GM21825 (cell line): ENCODE measurements around the gene ITCH.
"Not testable (repeated sequence)": the region's sequence is repeated elsewhere in the genome, so short reads cannot be mapped to it uniquely, and the experiment has no call there.

Source experiments
- ATAC-seq: cut with Tn5 transposase; IDR thresholded peaks from one replicate; pipeline ENCODE4 v1.9.1; 2021; ENCODE audit warnings: mild to moderate bottlenecking, moderate library complexity; ENCODE audit not compliant: unreplicated experiment

ITCH gene

GRCh38 chr20:34363062-34363464 is at the start of gene ITCH:
ITCH (plus strand) TSS chr20:34363273; CDS start chr20:34393812, 30,539 bp downstream.
- peak; percentile 93 for ATAC-seq

GRCh38 chr20:34315236-34315635 is 47.8 kb upstream of the ITCH start:
- no peak for ATAC-seq

GRCh38 chr20:34316196-34316814 is 46.8 kb upstream of the ITCH start:
- ATAC-seq, result no peak

- no peak for ATAC-seq
These were observed 44.2 kb upstream of the ITCH start for GRCh38 chr20:34318609-34319443.

GRCh38 chr20:34320861-34321260 is 42.2 kb upstream of the ITCH start:
- ATAC-seq, result no peak

- no peak for ATAC-seq
These were observed 40.6 kb upstream of the ITCH start for GRCh38 chr20:34322267-34323105.

DNA sequence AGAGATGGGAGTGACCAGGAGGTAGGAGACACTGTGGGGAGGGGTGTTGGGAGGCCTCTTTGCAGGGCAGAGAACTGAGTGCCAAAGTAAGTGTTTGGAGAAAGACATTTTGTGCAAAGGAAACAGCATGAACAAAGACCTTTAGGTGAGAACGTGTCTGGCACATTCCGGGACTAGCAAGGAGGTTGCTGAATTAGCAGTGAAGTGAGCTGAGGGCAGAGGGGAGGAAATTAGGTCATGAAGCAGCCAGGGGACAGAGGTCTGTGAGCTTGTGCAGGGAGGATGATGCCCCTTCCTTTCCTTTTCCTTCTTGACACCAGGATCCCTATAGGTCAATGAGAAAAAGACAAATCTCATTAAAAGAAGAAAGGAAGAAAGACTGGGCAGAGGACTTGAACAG is 38.5 kb upstream of the ITCH start:
- no peak for ATAC-seq

DNA sequence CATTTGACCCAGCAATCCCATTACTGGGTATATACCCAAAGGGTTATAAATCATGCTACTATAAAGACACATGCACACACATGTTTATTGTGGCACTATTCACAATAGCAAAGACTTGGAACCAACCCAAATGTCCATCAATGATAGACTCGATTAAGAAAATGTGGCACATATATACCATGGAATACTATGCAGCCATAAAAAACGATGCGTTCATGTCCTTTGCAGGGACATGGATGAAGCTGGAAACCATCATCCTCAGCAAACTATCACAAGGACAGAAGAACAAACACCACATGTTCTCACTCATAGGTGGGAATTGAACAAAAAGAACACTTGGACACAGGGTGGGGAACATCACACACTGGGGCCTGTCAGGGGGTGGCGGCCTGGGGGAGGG is 34.9 kb upstream of the ITCH start:
- not testable (repeated sequence) for ATAC-seq

- no peak for ATAC-seq
These were observed 34.0 kb upstream of the ITCH start for GRCh38 chr20:34328928-34329677.

- ATAC-seq, result not testable (repeated sequence)
These were observed 32.1 kb upstream of the ITCH start for GRCh38 chr20:34330861-34331544.

DNA sequence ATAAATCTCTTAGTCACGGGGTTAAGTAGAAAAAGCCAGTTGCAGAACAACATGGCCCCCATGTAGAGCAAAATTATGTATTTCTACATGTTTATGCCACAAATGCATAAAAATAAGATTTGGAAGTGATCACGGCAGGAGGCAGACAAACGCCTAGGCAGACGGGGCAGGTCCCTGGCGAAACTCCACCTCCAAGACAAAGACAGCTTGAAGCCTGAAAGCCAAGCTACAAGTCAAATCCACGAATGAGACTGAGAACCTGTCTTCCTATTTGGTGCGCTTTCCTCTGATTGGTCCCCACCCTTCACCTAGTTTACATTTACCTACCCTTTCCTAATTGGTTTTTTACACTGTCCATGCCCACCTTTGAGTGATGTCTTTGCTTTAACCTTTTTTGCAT is 31.2 kb upstream of the ITCH start:
- no peak for ATAC-seq

DNA sequence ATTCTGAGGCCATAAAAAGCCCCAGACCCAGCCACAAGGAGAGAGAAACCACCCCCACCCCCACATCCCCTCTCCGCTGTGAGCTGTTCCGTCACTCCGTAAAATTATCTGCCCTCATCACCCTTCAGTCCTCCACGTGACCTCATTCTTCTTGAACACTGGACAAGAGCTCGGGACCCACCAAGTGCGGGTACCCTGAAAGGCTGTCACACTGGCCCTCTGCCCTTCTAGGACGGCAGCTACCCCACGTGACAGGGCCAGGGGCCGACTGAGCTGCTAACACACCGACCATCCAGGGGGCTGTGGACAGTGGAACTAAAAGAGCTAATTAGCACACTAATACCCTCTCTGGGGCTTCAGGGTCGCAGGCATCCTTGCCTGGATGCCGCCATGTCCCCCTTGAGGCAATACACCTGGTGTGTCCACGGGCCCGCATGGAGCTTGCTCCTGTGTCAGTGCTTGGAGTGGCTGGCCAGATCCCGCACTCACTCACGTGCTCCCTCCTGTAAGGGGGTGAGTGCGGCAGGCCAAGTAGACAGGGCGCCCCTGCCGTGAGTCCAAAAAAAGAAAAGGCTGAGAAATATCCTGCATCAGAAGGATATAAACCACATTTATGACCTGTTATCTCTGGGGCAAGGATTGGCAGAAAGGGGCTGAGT is 30.7 kb upstream of the ITCH start:
- ATAC-seq, result no peak

DNA sequence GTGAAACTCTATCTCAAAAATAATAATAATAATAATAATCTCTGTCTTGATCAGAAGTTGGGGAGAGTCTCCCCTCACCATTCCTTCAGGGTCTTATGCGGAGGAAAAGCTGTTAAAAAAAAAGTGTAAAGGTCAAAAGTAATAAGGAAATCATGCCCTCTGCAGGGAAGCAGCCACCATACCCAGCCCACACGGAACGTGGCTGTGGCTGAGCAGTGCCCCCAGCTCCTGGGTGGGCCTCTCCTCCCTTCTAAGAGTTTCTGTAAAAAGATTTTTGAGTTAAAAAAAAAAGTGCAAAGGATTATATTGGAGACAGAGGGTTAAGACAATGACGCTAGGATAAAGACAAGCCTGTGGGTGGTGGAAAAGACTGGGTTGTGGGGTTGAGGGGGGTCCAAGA is 29.3 kb upstream of the ITCH start:
- ATAC-seq, result no peak

GRCh38 chr20:34334654-34335407 is 28.2 kb upstream of the ITCH start:
- no peak for ATAC-seq

GRCh38 chr20:34337544-34337943 is 25.5 kb upstream of the ITCH start:
- ATAC-seq, result no peak

- ATAC-seq, result no peak
These were observed 24.9 kb upstream of the ITCH start for GRCh38 chr20:34337982-34338726.

DNA sequence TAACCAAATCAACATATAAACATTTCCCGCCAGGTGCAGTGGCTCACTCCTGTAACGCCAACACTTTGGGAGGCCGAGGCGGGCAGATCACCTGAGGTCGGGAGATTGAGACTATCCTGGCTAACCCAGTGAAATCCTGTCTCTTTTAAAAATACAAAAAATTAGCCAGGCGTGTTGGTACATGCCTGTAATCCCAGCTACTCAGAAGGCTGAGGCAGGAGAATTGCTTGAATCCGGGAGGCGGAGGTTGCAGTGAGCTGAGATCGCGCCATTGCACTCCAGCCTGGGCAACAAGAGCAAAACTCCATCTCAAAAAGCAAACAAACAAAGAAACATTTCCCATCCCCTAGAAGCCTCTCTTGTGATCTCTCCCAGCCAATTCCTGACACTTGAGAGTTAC is 22.3 kb upstream of the ITCH start:
- ATAC-seq, result not testable (repeated sequence)

DNA sequence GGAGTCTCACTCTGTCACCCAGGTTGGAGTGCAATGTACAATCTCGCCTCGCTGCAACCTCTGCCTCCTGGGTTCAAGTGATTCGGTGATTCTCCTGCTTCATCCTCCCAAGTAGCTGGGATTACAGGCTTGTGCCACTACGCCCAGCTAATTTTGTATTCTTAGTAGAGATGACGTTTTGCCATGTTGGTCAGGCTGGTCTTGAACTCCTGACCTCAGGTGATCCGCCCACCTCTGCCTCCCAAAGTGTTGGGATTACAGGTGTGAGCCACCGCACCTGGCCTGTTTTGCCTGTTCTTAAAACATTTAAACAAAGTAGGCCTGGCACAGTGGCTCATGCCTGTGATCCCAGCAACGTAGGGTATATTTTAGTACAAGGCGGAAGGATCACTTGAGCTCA is 21.9 kb upstream of the ITCH start:
- ATAC-seq, result not testable (repeated sequence)
